K562 (cell line): ENCODE data around the gene DHDH. TPM values are rescaled to one million over a fixed set of nuclear protein-coding genes. Genes with fewer than 3 reads are reported as not detected.
A peak's percentile ranks its signal among the peaks of the same experiment; 100 is the strongest.

Source experiments
- CBFA2T3 ChIP-seq: fragments of 450-650 bp; IDR thresholded peaks from 2 replicates; pipeline ENCODE4 v1.6.1; 2017
- GATAD2A ChIP-seq: fragments of 450-650 bp; IDR thresholded peaks from 2 replicates; pipeline ENCODE4 v1.6.1; 2017
- MTA3 ChIP-seq: fragments of 450-650 bp; formaldehyde crosslinking; IDR thresholded peaks from 2 replicates; pipeline ENCODE4 v1.6.1; 2017; ENCODE audit warnings: mild to moderate bottlenecking, borderline replicate concordance
- NBN ChIP-seq: fragments of 450-650 bp; IDR thresholded peaks from 2 replicates; pipeline ENCODE4 v1.6.1; 2016; ENCODE audit warnings: low read depth, mild to moderate bottlenecking
- PTBP1 ChIP-seq: fragments of 200-400 bp; formaldehyde crosslinking; IDR thresholded peaks from 2 replicates; pipeline ENCODE4 v1.6.1; 2017; ENCODE audit warnings: low read depth, low read length
- RBBP5 ChIP-seq: fragments of 200-600 bp; sonication (generic); IDR thresholded peaks from 2 replicates; pipeline ENCODE4 v1.6.1; 2012; ENCODE audit warnings: borderline replicate concordance, mild to moderate bottlenecking, low read length, control low read depth, inconsistent platforms; ENCODE audit not compliant: insufficient read depth, poor library complexity, severe bottlenecking
- RBM39 ChIP-seq: fragments of 200-400 bp; formaldehyde crosslinking; optimal IDR thresholded peaks from 2 replicates; pipeline ENCODE3; 2018; ENCODE audit warnings: low read depth, low read length
- SIN3A ChIP-seq, 2 experiments: fragments of 150-350 bp in 1 of 2; IDR thresholded peaks; 2 replicates each; pipeline ENCODE4 v1.6.1; 2011 to 2016; ENCODE audit warnings: borderline replicate concordance in 2 of 2, low read depth in 2 of 2, low read length in 2 of 2, mild to moderate bottlenecking in 2 of 2, moderate library complexity in 2 of 2; ENCODE audit not compliant: control insufficient read depth in 1 of 2
- SPI1 ChIP-seq: IDR thresholded peaks from 2 replicates; pipeline ENCODE4 v1.6.1; 2011; ENCODE audit warnings: low read depth, low read length, control low read depth, borderline replicate concordance
- ZFPM2 ChIP-seq: fragments of 250-450 bp; sonication (Bioruptor Pico); IDR thresholded peaks from 2 replicates; pipeline ENCODE4 v1.5.1; 2022; ENCODE audit warnings: mild to moderate bottlenecking
- ZNF23 ChIP-seq: fragments of 250-450 bp; sonication (Bioruptor Pico); IDR thresholded peaks from 2 replicates; pipeline ENCODE4 v1.4.0; 2020; ENCODE audit warnings: mild to moderate bottlenecking
- ZNF24 ChIP-seq: fragments of 450-650 bp; IDR thresholded peaks from 2 replicates; pipeline ENCODE4 v1.6.1; 2016
- ZNF253 ChIP-seq: fragments of 250-450 bp; sonication (Bioruptor Pico); conservative IDR thresholded peaks from 2 replicates; pipeline ENCODE4 v1.6.1; 2021; ENCODE audit warnings: mild to moderate bottlenecking
- ZNF445 ChIP-seq: fragments of 250-450 bp; sonication (Bioruptor Pico); IDR thresholded peaks from 2 replicates; pipeline ENCODE4 v1.4.0; 2020; ENCODE audit warnings: low read depth, mild to moderate bottlenecking, moderate library complexity
- ZSCAN32 ChIP-seq: fragments of 450-650 bp; formaldehyde crosslinking; IDR thresholded peaks from 2 replicates; pipeline ENCODE4 v1.4.0; 2020; ENCODE audit warnings: mild to moderate bottlenecking, moderate library complexity
- polyA plus RNA-seq, 8 experiments: library from polyadenylated mRNA; depleted of rRNA in 4 of 8; stranded (reverse) in 5 of 8; unstranded in 3 of 8; fragments of >200 nt; fragmentation: Nextera tagmentation in 2 of 8; fragmentation: Illumina TruSeq in 1 of 8; extraction: Ambion mirVana in 2 of 8; extraction: Trizol in 1 of 8; gene quantifications; 2 replicates each; pipeline versions ENCODE4 v1.2.1 to v1.2.3, GENCODE V29; 2011 to 2014; ENCODE audit warnings: inconsistent platforms in 1 of 8, missing spikeins in 1 of 8
- total RNA-seq, 7 experiments: library from RNA; depleted of rRNA in 6 of 7; stranded (reverse); fragments of >200 nt in 6 of 7; fragmentation: Illumina TruSeq in 2 of 7; extraction: Trizol in 2 of 7; gene quantifications; 2 replicates each; pipeline versions ENCODE4 v1.2.1 to v1.2.3, GENCODE V29; 2011 to 2021; ENCODE audit warnings: low replicate concordance in 1 of 7
- TF ChIP-seq, protein P1 (sequence below): fragments of 450-650 bp; IDR thresholded peaks from 2 replicates; pipeline ENCODE4 v1.6.1; 2018; ENCODE audit not compliant: partially characterized antibody
- TF ChIP-seq, protein P2 (sequence below): fragments of 450-650 bp; IDR thresholded peaks from 2 replicates; pipeline ENCODE4 v1.6.1; 2016; ENCODE audit warnings: borderline replicate concordance
- TF ChIP-seq, protein P3 (sequence below): sonication (generic); formaldehyde crosslinking; IDR thresholded peaks from 2 replicates; pipeline ENCODE4 v1.8.0; 2022; ENCODE audit warnings: mild to moderate bottlenecking, missing genetic modification reagents

Gene DHDH
- total and polyA plus RNA-seq, 9 of the 15 experiments (the other 6 are each of a cell fraction or from before 2014, with no cell fraction given): 0.37 to 1.9 (median 0.87) TPM

- TF ChIP-seq, protein P1, sequence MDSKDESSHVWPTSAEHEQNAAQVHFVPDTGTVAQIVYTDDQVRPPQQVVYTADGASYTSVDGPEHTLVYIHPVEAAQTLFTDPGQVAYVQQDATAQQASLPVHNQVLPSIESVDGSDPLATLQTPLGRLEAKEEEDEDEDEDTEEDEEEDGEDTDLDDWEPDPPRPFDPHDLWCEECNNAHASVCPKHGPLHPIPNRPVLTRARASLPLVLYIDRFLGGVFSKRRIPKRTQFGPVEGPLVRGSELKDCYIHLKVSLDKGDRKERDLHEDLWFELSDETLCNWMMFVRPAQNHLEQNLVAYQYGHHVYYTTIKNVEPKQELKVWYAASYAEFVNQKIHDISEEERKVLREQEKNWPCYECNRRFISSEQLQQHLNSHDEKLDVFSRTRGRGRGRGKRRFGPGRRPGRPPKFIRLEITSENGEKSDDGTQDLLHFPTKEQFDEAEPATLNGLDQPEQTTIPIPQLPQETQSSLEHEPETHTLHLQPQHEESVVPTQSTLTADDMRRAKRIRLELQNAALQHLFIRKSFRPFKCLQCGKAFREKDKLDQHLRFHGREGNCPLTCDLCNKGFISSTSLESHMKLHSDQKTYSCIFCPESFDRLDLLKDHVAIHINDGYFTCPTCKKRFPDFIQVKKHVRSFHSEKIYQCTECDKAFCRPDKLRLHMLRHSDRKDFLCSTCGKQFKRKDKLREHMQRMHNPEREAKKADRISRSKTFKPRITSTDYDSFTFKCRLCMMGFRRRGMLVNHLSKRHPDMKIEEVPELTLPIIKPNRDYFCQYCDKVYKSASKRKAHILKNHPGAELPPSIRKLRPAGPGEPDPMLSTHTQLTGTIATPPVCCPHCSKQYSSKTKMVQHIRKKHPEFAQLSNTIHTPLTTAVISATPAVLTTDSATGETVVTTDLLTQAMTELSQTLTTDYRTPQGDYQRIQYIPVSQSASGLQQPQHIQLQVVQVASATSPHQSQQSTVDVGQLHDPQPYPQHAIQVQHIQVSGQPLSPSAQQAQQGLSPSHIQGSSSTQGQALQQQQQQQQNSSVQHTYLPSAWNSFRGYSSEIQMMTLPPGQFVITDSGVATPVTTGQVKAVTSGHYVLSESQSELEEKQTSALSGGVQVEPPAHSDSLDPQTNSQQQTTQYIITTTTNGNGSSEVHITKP: peak; percentile 61
- TF ChIP-seq SIN3A (IDR thresholded peaks at IDR 0.05; ENCODE audit: borderline replicate concordance in 2 of 2, control insufficient read depth in 1 of 2, low read depth in 2 of 2, low read length in 2 of 2) (peak; percentile 87 to 90; a peak in 3 of 4 replicates), SPI1 (peak; percentile 94), MTA3 (peak; percentile 94; the same call in 1 of the 2 replicates), GATAD2A (0 out of 2 replicates have a peak, but pooled peaks have one; percentile 23), ZNF253 (CRISPR knock-in tag) (no peak), ZSCAN32 (no peak), ZFPM2 (CRISPR knock-in tag) (no peak), CBFA2T3 (peak; percentile 30; the same call in 1 of the 2 replicates), ZNF23 (CRISPR knock-in tag) (no peak), RBM39 (no peak), RBBP5 (peak; percentile 20), PTBP1 (peak; percentile 39; the same call in 1 of the 2 replicates), ZNF24 (no peak), NBN (peak; percentile 65; the same call in 1 of the 2 replicates), ZNF445 (CRISPR knock-in tag) (0 out of 2 replicates have a peak, but pooled peaks have one; percentile 53)
- TF ChIP-seq, protein P2, sequence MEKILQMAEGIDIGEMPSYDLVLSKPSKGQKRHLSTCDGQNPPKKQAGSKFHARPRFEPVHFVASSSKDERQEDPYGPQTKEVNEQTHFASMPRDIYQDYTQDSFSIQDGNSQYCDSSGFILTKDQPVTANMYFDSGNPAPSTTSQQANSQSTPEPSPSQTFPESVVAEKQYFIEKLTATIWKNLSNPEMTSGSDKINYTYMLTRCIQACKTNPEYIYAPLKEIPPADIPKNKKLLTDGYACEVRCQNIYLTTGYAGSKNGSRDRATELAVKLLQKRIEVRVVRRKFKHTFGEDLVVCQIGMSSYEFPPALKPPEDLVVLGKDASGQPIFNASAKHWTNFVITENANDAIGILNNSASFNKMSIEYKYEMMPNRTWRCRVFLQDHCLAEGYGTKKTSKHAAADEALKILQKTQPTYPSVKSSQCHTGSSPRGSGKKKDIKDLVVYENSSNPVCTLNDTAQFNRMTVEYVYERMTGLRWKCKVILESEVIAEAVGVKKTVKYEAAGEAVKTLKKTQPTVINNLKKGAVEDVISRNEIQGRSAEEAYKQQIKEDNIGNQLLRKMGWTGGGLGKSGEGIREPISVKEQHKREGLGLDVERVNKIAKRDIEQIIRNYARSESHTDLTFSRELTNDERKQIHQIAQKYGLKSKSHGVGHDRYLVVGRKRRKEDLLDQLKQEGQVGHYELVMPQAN: 0 out of 2 replicates have a peak, but pooled peaks have one; percentile 31
- TF ChIP-seq, protein P3, sequence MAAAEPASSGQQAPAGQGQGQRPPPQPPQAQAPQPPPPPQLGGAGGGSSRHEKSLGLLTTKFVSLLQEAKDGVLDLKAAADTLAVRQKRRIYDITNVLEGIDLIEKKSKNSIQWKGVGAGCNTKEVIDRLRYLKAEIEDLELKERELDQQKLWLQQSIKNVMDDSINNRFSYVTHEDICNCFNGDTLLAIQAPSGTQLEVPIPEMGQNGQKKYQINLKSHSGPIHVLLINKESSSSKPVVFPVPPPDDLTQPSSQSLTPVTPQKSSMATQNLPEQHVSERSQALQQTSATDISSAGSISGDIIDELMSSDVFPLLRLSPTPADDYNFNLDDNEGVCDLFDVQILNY (CRISPR knock-in tag): peak; percentile 65; the same call in 1 of the 2 replicates
These were observed 28.7 kb downstream of the DHDH start (continued) for GRCh38 chr19:48962029-48962848.
